K562 (cell line): Measurements from ENCODE around the gene SEC24C. TPM values are rescaled to one million over a fixed set of nuclear protein-coding genes. Genes with fewer than 3 reads are reported as not detected.

ENCODE experiments used
- ASH1L ChIP-seq: fragments of 450-650 bp; IDR thresholded peaks from 2 replicates; pipeline ENCODE4 v1.6.1; 2018; ENCODE audit warnings: borderline replicate concordance, mild to moderate bottlenecking, low read depth; ENCODE audit not compliant: partially characterized antibody
- BACH1 ChIP-seq: fragments of 200-800 bp; sonication (Bioruptor generic); IDR thresholded peaks from 2 replicates; pipeline ENCODE4 v1.6.1; 2016; ENCODE audit warnings: missing genetic modification characterization, missing compliant biosample characterization
- DDX20 ChIP-seq: fragments of 450-650 bp; IDR thresholded peaks from 2 replicates; pipeline ENCODE4 v1.6.1; 2016; ENCODE audit warnings: missing genetic modification characterization, low read depth, mild to moderate bottlenecking, missing compliant biosample characterization, moderate library complexity
- ETS2 ChIP-seq: IDR thresholded peaks from 2 replicates; pipeline ENCODE4 v1.6.1; 2016; ENCODE audit warnings: borderline replicate concordance, missing genetic modification characterization, mild to moderate bottlenecking, moderate library complexity, missing compliant biosample characterization; ENCODE audit not compliant: poor library complexity, severe bottlenecking
- FOXM1 ChIP-seq, 2 experiments: fragments of 450-650 bp in 1 of 2; sonication (generic) in 1 of 2; formaldehyde crosslinking in 1 of 2; IDR thresholded peaks; 2 replicates each; pipeline versions ENCODE4 v1.6.1 to v1.9.0; 2017 to 2022; ENCODE audit warnings: low read depth in 2 of 2, mild to moderate bottlenecking in 2 of 2, missing genetic modification reagents in 1 of 2, moderate library complexity in 1 of 2
- HEY1 ChIP-seq: fragments of 250-450 bp; sonication (Bioruptor Pico); IDR thresholded peaks from 2 replicates; pipeline ENCODE4 v1.5.0; 2020; ENCODE audit warnings: mild to moderate bottlenecking, moderate library complexity, borderline replicate concordance
- HMGN3 ChIP-seq: IDR thresholded peaks from 2 replicates; pipeline ENCODE4 v1.6.1; 2011; ENCODE audit warnings: borderline replicate concordance, low read depth, mild to moderate bottlenecking, mixed read lengths, low read length; ENCODE audit not compliant: insufficient read length; ENCODE audit errors: extremely low read depth
- MAZ ChIP-seq, 2 experiments: fragments of 450-650 bp in 1 of 2; sonication (generic) in 1 of 2; formaldehyde crosslinking; IDR thresholded peaks in 1 of 2; conservative IDR thresholded peaks in 1 of 2; 2 replicates each; pipeline versions ENCODE4 v1.4.0 to v1.5.0; 2020; ENCODE audit warnings: mild to moderate bottlenecking in 1 of 2, missing genetic modification reagents in 1 of 2
- MCM7 ChIP-seq, 2 experiments: fragments of 450-650 bp; IDR thresholded peaks; 2 replicates each; pipeline ENCODE4 v1.6.1; 2016 to 2018
- POLR2H ChIP-seq: IDR thresholded peaks from 2 replicates; pipeline ENCODE4 v1.6.1; 2016; ENCODE audit warnings: missing genetic modification characterization, low read depth, mild to moderate bottlenecking, control low read depth, missing compliant biosample characterization, moderate library complexity
- RBFOX2 ChIP-seq: fragments of 200-400 bp; formaldehyde crosslinking; IDR thresholded peaks from 2 replicates; pipeline ENCODE4 v1.6.1; 2017; ENCODE audit warnings: low read depth, mild to moderate bottlenecking, low read length, moderate library complexity
- RBM25 ChIP-seq: fragments of 200-400 bp; formaldehyde crosslinking; IDR thresholded peaks from 2 replicates; pipeline ENCODE4 v1.6.1; 2018; ENCODE audit warnings: low read length, low read depth, moderate library complexity; ENCODE audit not compliant: severe bottlenecking
- SNIP1 ChIP-seq: fragments of 450-650 bp; IDR thresholded peaks from 2 replicates; pipeline ENCODE4 v1.7.1; 2017; ENCODE audit warnings: low read depth, mild to moderate bottlenecking
- SRSF1 ChIP-seq: fragments of 200-400 bp; formaldehyde crosslinking; IDR thresholded peaks from 2 replicates; pipeline ENCODE4 v1.6.1; 2017; ENCODE audit warnings: mild to moderate bottlenecking, low read depth, low read length, moderate library complexity
- XRCC3 ChIP-seq: fragments of 450-650 bp; IDR thresholded peaks from 2 replicates; pipeline ENCODE4 v1.6.1; 2017; ENCODE audit warnings: mild to moderate bottlenecking, moderate library complexity
- ZNF232 ChIP-seq: sonication (generic); formaldehyde crosslinking; IDR thresholded peaks from 2 replicates; pipeline ENCODE4 v1.8.0; 2022; ENCODE audit warnings: mild to moderate bottlenecking, missing genetic modification reagents
- polyA plus RNA-seq, 8 experiments: library from polyadenylated mRNA; depleted of rRNA in 4 of 8; stranded (reverse) in 5 of 8; unstranded in 3 of 8; fragments of >200 nt; fragmentation: Nextera tagmentation in 2 of 8; fragmentation: Illumina TruSeq in 1 of 8; extraction: Ambion mirVana in 2 of 8; extraction: Trizol in 1 of 8; gene quantifications; 2 replicates each; pipeline versions ENCODE4 v1.2.1 to v1.2.3, GENCODE V29; 2011 to 2014; ENCODE audit warnings: inconsistent platforms in 1 of 8, missing spikeins in 1 of 8
- total RNA-seq, 7 experiments: library from RNA; depleted of rRNA in 6 of 7; stranded (reverse); fragments of >200 nt in 6 of 7; fragmentation: Illumina TruSeq in 2 of 7; extraction: Trizol in 2 of 7; gene quantifications; 2 replicates each; pipeline versions ENCODE4 v1.2.1 to v1.2.3, GENCODE V29; 2011 to 2021; ENCODE audit warnings: low replicate concordance in 1 of 7
- TF ChIP-seq, protein P1 (sequence below), 2 experiments: fragments of 250-450 bp in 1 of 2; fragments of 450-650 bp in 1 of 2; sonication (Bioruptor Pico) in 1 of 2; IDR thresholded peaks; 2 replicates each; pipeline versions ENCODE4 v1.6.1 to v1.8.0; 2016 to 2021; ENCODE audit warnings: mild to moderate bottlenecking in 2 of 2, moderate library complexity in 2 of 2, missing compliant biosample characterization in 1 of 2, missing genetic modification characterization in 1 of 2
- TF ChIP-seq, protein P2 (sequence below), 2 experiments: fragments of 450-650 bp; IDR thresholded peaks; 2 replicates each; pipeline ENCODE4 v1.6.1; 2016
- TF ChIP-seq, protein P3 (sequence below): IDR thresholded peaks from 2 replicates; pipeline ENCODE4 v1.6.1; 2011; ENCODE audit not compliant: insufficient read length; ENCODE audit errors: extremely low read depth
- TF ChIP-seq, protein P4 (sequence below): fragments of 250-450 bp; sonication (Bioruptor Pico); IDR thresholded peaks from 2 replicates; pipeline ENCODE4 v1.8.0; 2022; ENCODE audit warnings: moderate library complexity, mild to moderate bottlenecking, inconsistent platforms

The SEC24C gene
- total and polyA plus RNA-seq, 9 of the 15 experiments (the other 6 are each of a cell fraction or from before 2014, with no cell fraction given) = 19.0 to 115 (median 70.5) TPM

DNA sequence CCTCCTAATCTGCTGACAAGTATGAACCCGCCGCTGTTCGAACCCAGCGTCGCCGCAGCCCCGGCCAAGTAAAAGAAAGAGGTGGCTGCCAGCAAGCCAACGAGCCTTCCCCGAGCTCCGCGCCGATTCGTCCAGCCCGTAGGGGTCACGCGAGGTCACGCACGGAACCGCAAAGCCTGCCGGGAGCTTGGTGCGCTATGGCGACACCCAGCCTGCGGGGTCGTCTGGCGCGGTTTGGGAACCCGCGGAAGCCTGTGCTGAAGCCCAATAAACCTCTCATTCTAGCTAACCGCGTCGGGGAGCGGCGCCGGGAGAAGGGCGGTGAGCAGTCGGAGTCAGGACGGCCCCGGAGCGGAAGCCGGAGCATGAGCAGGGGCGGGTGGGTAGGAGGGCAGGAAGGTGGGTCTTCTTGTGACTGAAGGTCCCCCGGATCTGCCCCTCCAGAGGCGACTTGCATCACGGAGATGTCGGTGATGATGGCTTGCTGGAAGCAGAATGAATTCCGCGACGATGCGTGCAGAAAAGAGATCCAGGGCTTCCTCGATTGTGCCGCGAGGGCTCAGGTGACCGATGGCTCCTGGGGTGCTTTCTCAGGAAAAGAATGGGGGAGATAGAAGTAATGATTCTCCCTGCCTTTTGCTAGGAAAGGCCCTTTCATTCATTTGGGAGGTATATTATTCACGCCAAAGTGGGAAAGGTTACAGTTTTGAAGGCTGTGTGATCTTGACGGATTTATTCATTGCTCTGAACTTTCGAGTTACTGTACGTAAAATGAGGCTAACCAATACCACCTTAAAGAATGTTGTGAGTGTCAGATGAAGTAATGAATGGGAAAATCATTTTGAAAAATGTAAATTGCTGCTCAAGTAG lies 37.9 kb downstream of the SEC24C start, which contains the start of gene CHCHD1 (continued):
- TF ChIP-seq POLR2H (tag) (peak; percentile 77), ZNF232 (CRISPR knock-in tag) (peak; percentile 31; the same call in 1 of the 2 replicates), RBFOX2 (peak; percentile 98), BACH1 (tag) (no peak; the same call in 1 of the 2 replicates), MAZ (CRISPR knock-in tag; conservative IDR thresholded peaks at IDR 0.05 in 1 of 2, IDR thresholded peaks at IDR 0.05 in 1 of 2) (peak; percentile 64 to 69; a peak in 2 of 4 replicates), MCM7 (IDR thresholded peaks at IDR 0.05) (no peak), ETS2 (no peak), HEY1 (CRISPR knock-in tag) (no peak), SRSF1 (no peak), XRCC3 (no peak), HMGN3 (peak; percentile 90), RBM25 (no peak), ASH1L (no peak), SNIP1 (no peak), DDX20 (tag) (no peak), FOXM1 (IDR thresholded peaks at IDR 0.05; ENCODE audit: low read depth) (no peak), FOXM1 (CRISPR knock-in tag; IDR thresholded peaks at IDR 0.05; ENCODE audit: low read depth) (peak; percentile 76; the same call in 1 of the 2 replicates)
- TF ChIP-seq, protein P1, sequence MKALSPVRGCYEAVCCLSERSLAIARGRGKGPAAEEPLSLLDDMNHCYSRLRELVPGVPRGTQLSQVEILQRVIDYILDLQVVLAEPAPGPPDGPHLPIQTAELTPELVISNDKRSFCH (CRISPR knock-in tag; IDR thresholded peaks at IDR 0.05) = no peak
- TF ChIP-seq, protein P1 (tag; IDR thresholded peaks at IDR 0.05) = no peak
- TF ChIP-seq, protein P2, sequence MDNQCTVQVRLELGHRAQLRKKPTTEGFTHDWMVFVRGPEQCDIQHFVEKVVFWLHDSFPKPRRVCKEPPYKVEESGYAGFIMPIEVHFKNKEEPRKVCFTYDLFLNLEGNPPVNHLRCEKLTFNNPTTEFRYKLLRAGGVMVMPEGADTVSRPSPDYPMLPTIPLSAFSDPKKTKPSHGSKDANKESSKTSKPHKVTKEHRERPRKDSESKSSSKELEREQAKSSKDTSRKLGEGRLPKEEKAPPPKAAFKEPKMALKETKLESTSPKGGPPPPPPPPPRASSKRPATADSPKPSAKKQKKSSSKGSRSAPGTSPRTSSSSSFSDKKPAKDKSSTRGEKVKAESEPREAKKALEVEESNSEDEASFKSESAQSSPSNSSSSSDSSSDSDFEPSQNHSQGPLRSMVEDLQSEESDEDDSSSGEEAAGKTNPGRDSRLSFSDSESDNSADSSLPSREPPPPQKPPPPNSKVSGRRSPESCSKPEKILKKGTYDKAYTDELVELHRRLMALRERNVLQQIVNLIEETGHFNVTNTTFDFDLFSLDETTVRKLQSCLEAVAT (IDR thresholded peaks at IDR 0.05) = peak in 1 of 2 experiments; percentile 80; a peak in 1 of 4 replicates
- TF ChIP-seq, protein P3, sequence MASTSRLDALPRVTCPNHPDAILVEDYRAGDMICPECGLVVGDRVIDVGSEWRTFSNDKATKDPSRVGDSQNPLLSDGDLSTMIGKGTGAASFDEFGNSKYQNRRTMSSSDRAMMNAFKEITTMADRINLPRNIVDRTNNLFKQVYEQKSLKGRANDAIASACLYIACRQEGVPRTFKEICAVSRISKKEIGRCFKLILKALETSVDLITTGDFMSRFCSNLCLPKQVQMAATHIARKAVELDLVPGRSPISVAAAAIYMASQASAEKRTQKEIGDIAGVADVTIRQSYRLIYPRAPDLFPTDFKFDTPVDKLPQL = peak; percentile 64
- TF ChIP-seq, protein P4, sequence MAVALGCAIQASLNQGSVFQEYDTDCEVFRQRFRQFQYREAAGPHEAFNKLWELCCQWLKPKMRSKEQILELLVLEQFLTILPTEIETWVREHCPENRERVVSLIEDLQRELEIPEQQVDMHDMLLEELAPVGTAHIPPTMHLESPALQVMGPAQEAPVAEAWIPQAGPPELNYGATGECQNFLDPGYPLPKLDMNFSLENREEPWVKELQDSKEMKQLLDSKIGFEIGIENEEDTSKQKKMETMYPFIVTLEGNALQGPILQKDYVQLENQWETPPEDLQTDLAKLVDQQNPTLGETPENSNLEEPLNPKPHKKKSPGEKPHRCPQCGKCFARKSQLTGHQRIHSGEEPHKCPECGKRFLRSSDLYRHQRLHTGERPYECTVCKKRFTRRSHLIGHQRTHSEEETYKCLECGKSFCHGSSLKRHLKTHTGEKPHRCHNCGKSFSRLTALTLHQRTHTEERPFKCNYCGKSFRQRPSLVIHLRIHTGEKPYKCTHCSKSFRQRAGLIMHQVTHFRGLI (CRISPR knock-in tag) = no peak
